Suprapubic skin (tissue), 4 donors: Measurements from ENCODE around the gene NRG3.

Source experiments
- CTCF ChIP-seq, 2 donors: fragments of 200-600 bp in 1 of 2; fragments of 450-650 bp in 1 of 2; sonication (generic) in 1 of 2; IDR thresholded peaks; one replicate each; pipeline ENCODE4 v1.5.1; 2016 to 2019; ENCODE audit warnings: antibody characterized with exemption in 2 of 2, mild to moderate bottlenecking in 1 of 2, moderate library complexity in 1 of 2
- EP300 ChIP-seq: sonication (generic); formaldehyde crosslinking; IDR thresholded peaks from one replicate; pipeline ENCODE4 v1.6.1; 2017; ENCODE audit warnings: antibody characterized with exemption
- POLR2A ChIP-seq, 2 donors: fragments of 450-650 bp; IDR thresholded peaks; one replicate each; pipeline ENCODE4 v1.6.1; 2017; ENCODE audit warnings: antibody characterized with exemption in 2 of 2, mild to moderate bottlenecking in 2 of 2, moderate library complexity in 2 of 2
- POLR2AphosphoS5 ChIP-seq, 3 donors: sonication (generic); formaldehyde crosslinking; IDR thresholded peaks; one replicate each; pipeline ENCODE4 v1.6.1; 2017; ENCODE audit warnings: antibody characterized with exemption in 3 of 3

GRCh38 chr10:81944609-81945008, 69.6 kb downstream of the NRG3 start:
- TF ChIP-seq CTCF (IDR thresholded peaks at IDR 0.05) = no peak
- no peak for TF ChIP-seq POLR2A (IDR thresholded peaks at IDR 0.05)
- TF ChIP-seq POLR2AphosphoS5 (IDR thresholded peaks at IDR 0.05) = no peak
- no peak for TF ChIP-seq EP300
